Measurements from ENCODE around the gene ITIH3. TPM values are rescaled to one million over a fixed set of nuclear protein-coding genes. Genes with fewer than 3 reads are reported as not detected.

The ITIH3 gene
- total RNA-seq, 2 experiments from 2014 or later = not detected

- ChIA-PET CTCF (no interaction called here), POLR2A (no interaction called here)
These were observed 62.5 kb downstream of the ITIH3 start for GRCh38 chr3:52857133-52857532.

DNA sequence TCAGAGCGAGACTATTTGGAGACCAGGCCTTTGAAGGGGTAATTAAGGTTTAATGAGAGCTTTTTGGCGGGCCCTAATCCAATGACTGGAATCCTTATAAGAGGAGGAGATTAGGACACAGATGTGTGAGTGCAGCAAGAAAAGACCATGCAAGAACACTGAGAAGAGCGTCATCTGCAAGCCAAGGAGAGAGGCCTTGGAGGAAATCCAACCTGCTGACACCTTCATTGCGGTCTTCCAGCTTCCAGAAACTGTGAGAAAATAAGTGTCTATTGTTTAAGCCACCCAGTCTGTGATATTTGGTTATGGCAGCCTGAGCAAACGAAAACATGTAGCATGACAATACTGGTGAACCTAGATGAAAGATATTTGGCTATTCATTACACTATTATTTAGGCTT is 63.3 kb downstream of the ITIH3 start:
- POLR2A ChIA-PET = no interaction called here
- CTCF ChIA-PET = interaction anchor here (0.6 kb wide), 1 partner anchor 213 kb away, joined by 3 read pairs; no protein-coding TSS in a partner anchor

Other genes with a start within 250 kb of the ITIH3 start
- gene PBRM1, start 108.9 kb upstream of the ITIH3 start, total RNA-seq = 10 to 100 TPM; 65.4 to 71.2 TPM
- 100 to 1,000 TPM; 240 to 247 TPM for gene GNL3, start 108.8 kb upstream of the ITIH3 start, total RNA-seq
- 10 to 100 TPM; 42.9 to 45.0 TPM for gene GLT8D1, start 89.0 kb upstream of the ITIH3 start, total RNA-seq
- gene SPCS1, start 88.7 kb upstream of the ITIH3 start, total RNA-seq = 100 to 1,000 TPM; 148 to 154 TPM
- 10 to 100 TPM; 32.4 to 33.4 TPM for gene NEK4, start 23.9 kb upstream of the ITIH3 start, total RNA-seq
- gene ITIH1, start 17.2 kb upstream of the ITIH3 start, total RNA-seq = not detected
- 10 to 100 TPM in 1 of 2 experiments, 1 to 10 TPM in 1; 6.1 to 10.1 TPM for gene ITIH4, start 35.9 kb downstream of the ITIH3 start, total RNA-seq
- gene MUSTN1, start 40.2 kb downstream of the ITIH3 start, total RNA-seq = under 1 TPM in 1 of 2 experiments, not detected in 1; 0.61 TPM
- gene STIMATE, start 102.8 kb downstream of the ITIH3 start, total RNA-seq = 10 to 100 TPM; 36.1 to 39.8 TPM

Data from activated CD8-positive, alpha-beta memory T cell treated with anti-CD3 and anti-CD28 coated beads for 36 hours (primary cell).